AG08395 (cell line): ENCODE data around the gene BEND4.
"Not testable (repeated sequence)": the region's sequence is repeated elsewhere in the genome, so short reads cannot be mapped to it uniquely, and the experiment has no call there.

Source experiments
- DNase-seq: peaks from one replicate; pipeline ENCODE4 v3.0.0; 2012; ENCODE audit warnings: mixed read lengths, low spot score

The BEND4 gene

GRCh38 chr4:42152507-42153504 is at the start of gene BEND4:
Gene BEND4, minus strand, starts transcription at chr4:42152655. Its CDS starts 512 bp downstream, at chr4:42152143.
- DNase-seq: no peak

GRCh38 chr4:42197341-42197740 is 44.9 kb upstream of the BEND4 start:
- DNase-seq: no peak

GRCh38 chr4:42172921-42173320 is 20.5 kb upstream of the BEND4 start:
- no peak for DNase-seq

GRCh38 chr4:42172128-42172790 is 19.8 kb upstream of the BEND4 start:
- no peak for DNase-seq

- DNase-seq: no peak
These were observed 15.3 kb upstream of the BEND4 start for GRCh38 chr4:42167709-42168108.

- DNase-seq: not testable (repeated sequence)
These were observed 13.7 kb upstream of the BEND4 start for GRCh38 chr4:42166186-42166585.

GRCh38 chr4:42159271-42160001 is 7.0 kb upstream of the BEND4 start:
- no peak for DNase-seq

GRCh38 chr4:42151568-42152506 is 618 bp downstream of the BEND4 start:
- no peak for DNase-seq

- DNase-seq: no peak
These were observed 1.5 kb downstream of the BEND4 start for GRCh38 chr4:42150653-42151567.

GRCh38 chr4:42149004-42149403 is 3.5 kb downstream of the BEND4 start:
- DNase-seq: no peak

- no peak for DNase-seq
These were observed 4.0 kb downstream of the BEND4 start for GRCh38 chr4:42148425-42148824.

GRCh38 chr4:42144028-42144427 is 8.4 kb downstream of the BEND4 start:
- DNase-seq: no peak

- DNase-seq: no peak
These were observed 9.9 kb downstream of the BEND4 start for GRCh38 chr4:42142591-42142990.

GRCh38 chr4:42136371-42136770 is 16.1 kb downstream of the BEND4 start:
- DNase-seq: no peak

GRCh38 chr4:42133006-42133405 is 19.4 kb downstream of the BEND4 start:
- DNase-seq: no peak

GRCh38 chr4:42132099-42132498 is 20.4 kb downstream of the BEND4 start:
- no peak for DNase-seq

GRCh38 chr4:42123071-42123644 is 29.3 kb downstream of the BEND4 start:
- no peak for DNase-seq

GRCh38 chr4:42122237-42122636 is 30.2 kb downstream of the BEND4 start:
- no peak for DNase-seq

- no peak for DNase-seq
These were observed 32.6 kb downstream of the BEND4 start for GRCh38 chr4:42119886-42120285.

- no peak for DNase-seq
These were observed 39.6 kb downstream of the BEND4 start for GRCh38 chr4:42112846-42113245.
